GM18909 (cell line): ENCODE measurements around the gene PLEKHD1.

ENCODE experiments used
- ATAC-seq: cut with Tn5 transposase; IDR thresholded peaks from one replicate; pipeline ENCODE4 v1.9.1; 2021; ENCODE audit warnings: mild to moderate bottlenecking; ENCODE audit not compliant: unreplicated experiment, poor library complexity

The PLEKHD1 gene

GRCh38 chr14:69574263-69574953, 89.9 kb downstream of the PLEKHD1 start, which contains the start of gene CCDC177:
Gene CCDC177 (minus strand): TSS chr14:69574871. CDS start chr14:69573622, 1,249 bp downstream.
- no peak for ATAC-seq

- ATAC-seq: no peak
Measured at GRCh38 chr14:69574954-69575295, 90.4 kb downstream of the PLEKHD1 start.

GRCh38 chr14:69579476-69579875, 94.9 kb downstream of the PLEKHD1 start:
- ATAC-seq: no peak

GRCh38 chr14:69580009-69580577, 95.6 kb downstream of the PLEKHD1 start:
- ATAC-seq: no peak
